ENCODE results near the gene CEP128.

Gene CEP128

DNA sequence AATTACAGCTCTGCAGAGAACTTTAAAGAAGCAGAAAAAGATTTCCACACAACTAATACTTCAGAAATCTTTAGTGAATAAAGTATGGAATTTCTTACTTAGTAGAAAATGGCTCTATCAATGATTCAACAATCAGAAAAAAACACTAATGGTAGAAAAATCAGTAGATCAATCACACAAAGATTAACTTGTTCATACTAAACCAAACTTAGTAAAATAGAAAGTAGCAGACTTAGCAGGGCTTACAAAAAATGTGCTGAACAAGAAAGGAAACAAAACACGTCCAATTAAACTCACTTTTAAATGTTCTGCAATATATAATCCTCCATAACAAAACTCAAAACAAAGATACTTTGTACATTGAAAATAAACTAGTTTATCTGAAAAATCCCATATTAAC, 38.9 kb downstream of the CEP128 start:
- DNase-seq (ENCODE audit: low read depth in 3 of 3, low spot score in 1 of 3) = no peak

DNA sequence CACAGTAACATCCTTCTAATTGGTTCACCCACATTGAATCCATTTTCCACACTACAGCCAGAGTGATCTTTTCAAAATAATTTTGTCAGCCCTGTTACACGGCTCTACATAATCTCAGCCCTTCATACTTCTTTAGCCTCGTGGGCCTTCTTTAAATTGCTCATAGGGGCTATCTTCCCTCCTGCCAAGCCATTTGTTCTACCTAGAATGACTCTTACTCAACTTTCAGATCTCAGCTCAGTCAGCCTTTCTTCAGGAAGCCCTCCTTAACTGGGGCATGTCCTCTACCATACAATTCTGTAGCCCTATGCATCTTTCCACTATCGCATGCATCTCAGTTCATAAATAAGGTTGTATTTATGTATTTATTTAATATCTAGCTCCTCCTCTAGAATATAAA, 39.7 kb downstream of the CEP128 start:
- DNase-seq (ENCODE audit: low read depth in 3 of 3, low spot score in 1 of 3) = no peak

- no peak for DNase-seq (ENCODE audit: low read depth in 3 of 3, low spot score in 1 of 3)
Measured at GRCh38 chr14:80901260-80901659, 40.3 kb downstream of the CEP128 start.

- no peak for DNase-seq (ENCODE audit: low read depth in 3 of 3, low spot score in 1 of 3)
Measured at GRCh38 chr14:80872645-80873044, 68.9 kb downstream of the CEP128 start.

- DNase-seq (ENCODE audit: low read depth in 3 of 3, low spot score in 1 of 3) = no peak
Measured at GRCh38 chr14:80868260-80868659, 73.3 kb downstream of the CEP128 start.

GRCh38 chr14:80867798-80868197, 73.7 kb downstream of the CEP128 start:
- no peak for DNase-seq (ENCODE audit: low read depth in 3 of 3, low spot score in 1 of 3)

- DNase-seq (ENCODE audit: low read depth in 3 of 3, low spot score in 1 of 3) = no peak
Measured at GRCh38 chr14:80867091-80867490, 74.4 kb downstream of the CEP128 start.

GRCh38 chr14:80865565-80865964, 76.0 kb downstream of the CEP128 start:
- no peak for DNase-seq (ENCODE audit: low read depth in 3 of 3, low spot score in 1 of 3)

GRCh38 chr14:80862983-80863382, 78.6 kb downstream of the CEP128 start:
- DNase-seq (ENCODE audit: low read depth in 3 of 3, low spot score in 1 of 3) = no peak

- no peak for DNase-seq (ENCODE audit: low read depth in 3 of 3, low spot score in 1 of 3)
Measured at GRCh38 chr14:80862541-80862940, 79.0 kb downstream of the CEP128 start.

GRCh38 chr14:80850197-80850814, 91.2 kb downstream of the CEP128 start:
- DNase-seq (ENCODE audit: low read depth in 3 of 3, low spot score in 1 of 3) = no peak

- DNase-seq (ENCODE audit: low read depth in 3 of 3, low spot score in 1 of 3) = no peak
Measured at GRCh38 chr14:80847070-80847469, 94.5 kb downstream of the CEP128 start.

DNA sequence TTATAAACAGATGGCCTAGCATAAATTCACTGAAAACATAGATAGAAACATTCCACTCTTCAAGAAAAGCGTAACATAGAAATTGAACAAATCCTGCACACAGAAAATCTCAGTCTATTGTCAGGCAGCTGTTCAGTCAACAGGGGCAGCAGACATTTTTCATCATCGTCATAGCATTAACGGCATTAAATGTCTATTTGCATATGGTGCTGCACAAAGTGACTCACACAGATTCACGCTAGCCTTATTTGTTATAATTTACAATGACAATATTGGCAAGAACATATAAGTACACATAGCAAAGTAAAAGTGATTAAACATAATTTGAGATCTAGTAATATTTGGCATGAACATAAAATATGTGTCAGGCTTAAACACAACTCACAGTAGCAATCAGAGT, 95.7 kb downstream of the CEP128 start:
- no peak for DNase-seq (ENCODE audit: low read depth in 3 of 3, low spot score in 1 of 3)

GRCh38 chr14:80844872-80845271, 96.7 kb downstream of the CEP128 start:
- no peak for DNase-seq (ENCODE audit: low read depth in 3 of 3, low spot score in 1 of 3)

GRCh38 chr14:80839743-80840142, 101.8 kb downstream of the CEP128 start:
- DNase-seq (ENCODE audit: low read depth in 3 of 3, low spot score in 1 of 3) = no peak

DNA sequence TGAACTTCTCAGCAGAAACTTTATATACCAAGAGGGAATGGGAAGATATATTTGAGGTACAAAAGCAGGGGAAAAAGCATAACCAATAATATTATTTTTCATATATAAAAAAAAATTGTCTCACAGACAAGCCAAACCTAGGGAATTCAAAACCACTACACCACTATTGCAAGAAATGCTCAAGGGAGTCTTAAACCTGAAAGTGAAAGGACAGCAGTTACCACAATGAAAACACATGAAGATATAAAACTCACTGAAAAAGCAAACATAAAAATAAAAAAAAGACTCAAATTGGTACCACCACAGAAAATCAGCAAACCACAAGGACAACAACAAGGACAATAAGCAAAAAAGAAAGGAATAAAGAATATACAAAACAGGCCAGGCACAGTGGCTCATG, 131.9 kb downstream of the CEP128 start:
- DNase-seq (ENCODE audit: low read depth in 3 of 3, low spot score in 1 of 3) = no peak

- DNase-seq (ENCODE audit: low read depth in 3 of 3, low spot score in 1 of 3) = no peak
Measured at GRCh38 chr14:80805136-80805535, 136.4 kb downstream of the CEP128 start.

DNA sequence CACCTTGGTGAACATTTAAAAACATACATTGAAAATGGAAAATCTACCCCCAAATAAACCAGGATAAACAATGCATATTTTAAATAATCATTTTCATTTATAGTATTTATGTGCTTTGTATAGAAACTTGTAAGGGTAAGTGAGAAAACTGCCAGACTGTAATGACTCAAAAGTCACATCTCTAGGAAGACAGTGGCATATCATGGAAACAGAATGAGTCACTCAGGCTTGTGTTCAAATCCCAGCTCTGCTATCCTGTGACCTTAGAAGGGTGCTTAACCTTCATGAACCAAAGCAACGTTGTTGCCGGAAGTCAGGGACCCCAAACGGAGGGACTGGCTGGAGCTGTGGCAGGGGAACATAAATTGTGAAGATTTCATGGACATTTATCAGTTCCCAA, 142.7 kb downstream of the CEP128 start:
- no peak for DNase-seq (ENCODE audit: low read depth in 3 of 3, low spot score in 1 of 3)

- no peak for DNase-seq (ENCODE audit: low read depth in 3 of 3, low spot score in 1 of 3)
Measured at GRCh38 chr14:80798211-80798610, 143.3 kb downstream of the CEP128 start.

GRCh38 chr14:80792771-80793170, 148.8 kb downstream of the CEP128 start:
- DNase-seq (ENCODE audit: low read depth in 3 of 3, low spot score in 1 of 3) = no peak

- no peak for DNase-seq (ENCODE audit: low read depth in 3 of 3, low spot score in 1 of 3)
Measured at GRCh38 chr14:80787876-80788275, 153.7 kb downstream of the CEP128 start.

DNA sequence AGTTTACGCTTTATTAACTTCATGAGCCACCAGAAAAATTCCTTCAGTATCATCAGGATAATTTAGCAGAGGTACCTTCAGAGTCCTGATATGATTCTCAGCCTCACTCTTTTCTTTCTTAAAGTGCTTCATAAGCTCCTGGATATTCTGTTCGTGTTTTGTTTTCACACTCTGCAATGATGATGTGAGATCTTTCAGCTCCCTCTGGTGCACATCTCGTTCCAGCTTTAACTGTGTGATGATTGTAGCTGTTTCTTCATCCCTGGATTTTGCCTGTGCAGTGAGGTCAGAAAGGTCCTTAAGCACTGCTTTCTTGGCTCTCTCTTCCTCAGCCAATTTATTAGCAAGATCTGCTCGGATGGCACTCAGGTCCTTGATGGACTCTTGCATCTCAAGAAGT, 156.7 kb downstream of the CEP128 start:
- DNase-seq (ENCODE audit: low read depth in 3 of 3, low spot score in 1 of 3) = no peak

DNA sequence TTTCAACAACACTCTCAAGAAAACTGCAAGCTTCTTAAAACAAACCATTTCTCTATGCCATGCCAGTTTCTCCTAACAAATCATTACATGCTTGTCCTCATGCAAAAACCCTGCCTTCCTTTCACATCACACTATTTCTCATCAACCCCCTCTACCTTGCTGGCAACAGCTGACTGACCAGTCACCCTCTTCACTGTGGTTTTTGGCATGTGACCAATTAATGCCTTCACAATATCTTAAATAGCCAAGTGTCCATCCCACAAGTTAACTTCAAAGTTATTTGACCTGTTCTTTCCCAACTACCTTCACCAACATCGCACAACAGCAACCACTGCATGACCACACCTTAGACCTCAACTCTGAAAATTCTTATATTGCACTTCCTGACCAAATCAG, 159.6 kb downstream of the CEP128 start:
- no peak for DNase-seq (ENCODE audit: low read depth in 3 of 3, low spot score in 1 of 3)

GRCh38 chr14:80780500-80780899, 161.0 kb downstream of the CEP128 start:
- no peak for DNase-seq (ENCODE audit: low read depth in 3 of 3, low spot score in 1 of 3)

Measured in stimulated activated CD4-positive, alpha-beta T cell treated with anti-CD3 and anti-CD28 coated beads, TNF-alpha, amount 100 ng/mL, for 1 hour (primary cell).